ENCODE results near the gene MAP3K10.
A peak's percentile ranks its signal among the peaks of the same experiment; 100 is the strongest.

Gene MAP3K10

DNA sequence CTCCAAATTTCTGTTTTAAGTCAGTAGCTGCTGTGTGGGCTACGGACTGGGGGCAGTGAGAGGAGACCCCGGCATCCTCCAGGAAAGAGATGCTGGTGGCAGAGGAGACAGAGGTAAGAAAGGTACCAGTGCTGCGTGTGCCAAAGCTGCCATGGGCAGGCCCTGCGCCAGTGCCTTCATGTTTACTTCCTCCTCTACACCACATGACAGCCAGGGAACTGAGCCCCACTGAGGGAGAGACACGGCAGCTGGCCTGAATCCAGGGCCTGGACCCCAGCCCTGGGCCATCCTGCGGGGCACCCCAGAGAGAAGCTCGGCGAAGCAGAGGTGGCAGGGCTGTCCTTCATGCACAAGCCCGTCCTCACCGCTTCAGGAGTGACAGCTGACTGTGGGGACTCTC is 58.0 kb downstream of the MAP3K10 start:
- Histone ChIP-seq H2AK5ac (ENCODE audit: low read depth, low read length) (no peak overlapping the region), H3K27me3 (ENCODE audit: control insufficient read depth in 3 of 3, insufficient read depth in 3 of 3, low read depth in 1 of 3, low read length in 3 of 3) (no peaks in the 10 kb centered on the region), H3K4ac (ENCODE audit: low read length) (no peak overlapping the region), H2BK12ac (ENCODE audit: low read length) (no peak overlapping the region), H3K4me3 (ENCODE audit: low read length in 2 of 2) (peak overlapping the region in 1 of 2 donors; percentile 25), H3K4me2 (ENCODE audit: insufficient read depth, low read length, poor library complexity, severe bottlenecking) (no peak overlapping the region), H2BK120ac (ENCODE audit: low read depth, low read length) (no peak overlapping the region), H2BK5ac (ENCODE audit: low read length) (no peak overlapping the region), H3K79me1 (ENCODE audit: low read depth, low read length) (peaks cover 5% of the 10 kb centered on the region), H3K27ac (replicated peaks; ENCODE audit: low read length) (no peak overlapping the region), H3K36me3 (replicated peaks in 1 of 2; ENCODE audit: control insufficient read depth in 2 of 2, insufficient read depth in 2 of 2, low read length in 2 of 2) (peaks cover 3 to 54% of the 10 kb centered on the region in 2 donors), H2BK15ac (ENCODE audit: low read length) (no peak overlapping the region), H3K18ac (ENCODE audit: low read length) (no peak overlapping the region), H3K14ac (ENCODE audit: low read length) (peak overlapping the region; percentile 41), H2AFZ (ENCODE audit: low read length) (no peak overlapping the region), H4K91ac (ENCODE audit: low read depth, low read length, poor library complexity) (no peak overlapping the region), H3K9ac (ENCODE audit: low read depth, low read length, poor library complexity) (no peak overlapping the region), H3K9me3 (replicated peaks in 1 of 2; ENCODE audit: control insufficient read depth in 2 of 2, insufficient read depth in 1 of 2, low read depth in 1 of 2, low read length in 2 of 2) (no peaks in the 10 kb centered on the region), H3K4me1 (ENCODE audit: control insufficient read depth in 2 of 2, insufficient read depth in 1 of 2, low read depth in 1 of 2, low read length in 2 of 2) (peaks cover 2 to 7% of the 10 kb centered on the region in 2 donors), H3K23ac (ENCODE audit: low read depth, low read length, poor library complexity) (no peak overlapping the region), H4K8ac (ENCODE audit: low read depth, low read length) (no peak overlapping the region)
- no CpG with 5 or more reads among the region's 10 CpGs for WGBS, 2 donors (ENCODE audit: extremely low coverage in 2 of 2, insufficient read length in 2 of 2, insufficient replicate concordance in 1 of 2)
- DNase-seq (ENCODE audit: low spot score) = no peak

GRCh38 chr19:40249781-40250180 is 58.6 kb downstream of the MAP3K10 start:
- no peak overlapping the region for H3K27ac ChIP-seq (replicated peaks; ENCODE audit: low read length)

DNA sequence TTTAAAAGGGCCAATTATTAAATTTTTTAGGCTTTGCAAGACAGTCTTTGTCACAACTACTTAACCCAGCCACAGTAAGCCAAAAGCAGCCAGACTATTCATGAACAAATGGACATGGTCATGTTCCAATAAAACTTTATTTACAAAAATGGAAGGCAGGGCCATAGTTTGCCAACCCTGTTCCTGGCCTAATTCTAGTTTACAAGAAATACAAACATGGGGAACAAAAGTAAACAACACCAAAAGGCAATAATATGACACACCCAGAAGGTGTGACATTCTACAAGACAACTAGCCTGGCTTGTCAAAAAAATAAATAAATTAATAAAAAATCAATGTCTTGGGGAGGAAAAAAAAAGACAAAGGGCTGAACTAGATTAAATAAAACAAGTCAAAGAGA is 60.0 kb downstream of the MAP3K10 start:
- no peak overlapping the region for H4K8ac ChIP-seq (ENCODE audit: low read depth, low read length)
- H4K91ac ChIP-seq (ENCODE audit: low read depth, low read length, poor library complexity) = no peak overlapping the region
- no peak overlapping the region for H3K14ac ChIP-seq (ENCODE audit: low read length)
- no peak overlapping the region for H3K23ac ChIP-seq (ENCODE audit: low read depth, low read length, poor library complexity)
- H2BK5ac ChIP-seq (ENCODE audit: low read length) = no peak overlapping the region
- no peak overlapping the region for H3K27ac ChIP-seq (replicated peaks; ENCODE audit: low read length)
- no peak overlapping the region for H2AFZ ChIP-seq (ENCODE audit: low read length)
- H2AK5ac ChIP-seq (ENCODE audit: low read depth, low read length) = no peak overlapping the region
- H2BK15ac ChIP-seq (ENCODE audit: low read length) = no peak overlapping the region
- DNase-seq (ENCODE audit: low spot score) = no peak
- H3K4me2 ChIP-seq (ENCODE audit: insufficient read depth, low read length, poor library complexity, severe bottlenecking) = no peak overlapping the region
- no peak overlapping the region for H3K18ac ChIP-seq (ENCODE audit: low read length)
- H3K4me1 ChIP-seq (ENCODE audit: control insufficient read depth in 2 of 2, insufficient read depth in 1 of 2, low read depth in 1 of 2, low read length in 2 of 2) = no peaks in the 10 kb centered on the region
- no peak overlapping the region for H3K4me3 ChIP-seq (ENCODE audit: low read length in 2 of 2)
- H2BK12ac ChIP-seq (ENCODE audit: low read length) = no peak overlapping the region
- H3K27me3 ChIP-seq (ENCODE audit: control insufficient read depth in 3 of 3, insufficient read depth in 3 of 3, low read depth in 1 of 3, low read length in 3 of 3) = no peaks in the 10 kb centered on the region
- no peak overlapping the region for H3K4ac ChIP-seq (ENCODE audit: low read length)
- no peak overlapping the region for H3K9ac ChIP-seq (ENCODE audit: low read depth, low read length, poor library complexity)
- H3K79me1 ChIP-seq (ENCODE audit: low read depth, low read length) = peaks cover 5% of the 10 kb centered on the region
- peaks cover 16 to 75% of the 10 kb centered on the region in 2 donors for H3K36me3 ChIP-seq (replicated peaks in 1 of 2; ENCODE audit: control insufficient read depth in 2 of 2, insufficient read depth in 2 of 2, low read length in 2 of 2)
- H3K9me3 ChIP-seq (replicated peaks in 1 of 2; ENCODE audit: control insufficient read depth in 2 of 2, insufficient read depth in 1 of 2, low read depth in 1 of 2, low read length in 2 of 2) = no peaks in the 10 kb centered on the region
- H2BK120ac ChIP-seq (ENCODE audit: low read depth, low read length) = no peak overlapping the region

More at GRCh38 chr19:40249781-40250180, 58.6 kb downstream of the MAP3K10 start:
- peaks cover 5% of the 10 kb centered on the region for H3K79me1 ChIP-seq (ENCODE audit: low read depth, low read length)
- no peak overlapping the region for H3K18ac ChIP-seq (ENCODE audit: low read length)
- H2BK120ac ChIP-seq (ENCODE audit: low read depth, low read length) = no peak overlapping the region
- H2AFZ ChIP-seq (ENCODE audit: low read length) = no peak overlapping the region
- DNase-seq (ENCODE audit: low spot score) = no peak
- H4K8ac ChIP-seq (ENCODE audit: low read depth, low read length) = no peak overlapping the region
- no peaks in the 10 kb centered on the region for H3K9me3 ChIP-seq (replicated peaks in 1 of 2; ENCODE audit: control insufficient read depth in 2 of 2, insufficient read depth in 1 of 2, low read depth in 1 of 2, low read length in 2 of 2)
- no peak overlapping the region for H2BK12ac ChIP-seq (ENCODE audit: low read length)
- H3K4me2 ChIP-seq (ENCODE audit: insufficient read depth, low read length, poor library complexity, severe bottlenecking) = no peak overlapping the region
- peaks cover under 1 to 5% of the 10 kb centered on the region in 2 donors for H3K4me1 ChIP-seq (ENCODE audit: control insufficient read depth in 2 of 2, insufficient read depth in 1 of 2, low read depth in 1 of 2, low read length in 2 of 2)
- no peak overlapping the region for H2BK5ac ChIP-seq (ENCODE audit: low read length)
- H3K9ac ChIP-seq (ENCODE audit: low read depth, low read length, poor library complexity) = no peak overlapping the region
- H3K14ac ChIP-seq (ENCODE audit: low read length) = no peak overlapping the region
- no peak overlapping the region for H3K4ac ChIP-seq (ENCODE audit: low read length)
- no peak overlapping the region for H2AK5ac ChIP-seq (ENCODE audit: low read depth, low read length)
- no CpG with 5 or more reads among the region's 11 CpGs for WGBS, 2 donors (ENCODE audit: extremely low coverage in 2 of 2, insufficient read length in 2 of 2, insufficient replicate concordance in 1 of 2)
- no peaks in the 10 kb centered on the region for H3K27me3 ChIP-seq (ENCODE audit: control insufficient read depth in 3 of 3, insufficient read depth in 3 of 3, low read depth in 1 of 3, low read length in 3 of 3)
- H3K4me3 ChIP-seq (ENCODE audit: low read length in 2 of 2) = no peak overlapping the region
- no peak overlapping the region for H4K91ac ChIP-seq (ENCODE audit: low read depth, low read length, poor library complexity)
- H3K36me3 ChIP-seq (replicated peaks in 1 of 2; ENCODE audit: control insufficient read depth in 2 of 2, insufficient read depth in 2 of 2, low read length in 2 of 2) = peaks cover 4 to 60% of the 10 kb centered on the region in 2 donors
- no peak overlapping the region for H3K23ac ChIP-seq (ENCODE audit: low read depth, low read length, poor library complexity)
- H2BK15ac ChIP-seq (ENCODE audit: low read length) = no peak overlapping the region

GRCh38 chr19:40251991-40252390 is 60.8 kb downstream of the MAP3K10 start:
- H2AK5ac ChIP-seq (ENCODE audit: low read depth, low read length) = no peak overlapping the region
- no peak overlapping the region for H2BK12ac ChIP-seq (ENCODE audit: low read length)
- no CpG with 5 or more reads among the region's 4 CpGs for WGBS, 2 donors (ENCODE audit: extremely low coverage in 2 of 2, insufficient read length in 2 of 2, insufficient replicate concordance in 1 of 2)
- H3K18ac ChIP-seq (ENCODE audit: low read length) = no peak overlapping the region
- peak overlapping the region; percentile 22 for H3K9ac ChIP-seq (ENCODE audit: low read depth, low read length, poor library complexity)
- no peak overlapping the region for H3K14ac ChIP-seq (ENCODE audit: low read length)
- no peaks in the 10 kb centered on the region for H3K27me3 ChIP-seq (ENCODE audit: control insufficient read depth in 3 of 3, insufficient read depth in 3 of 3, low read depth in 1 of 3, low read length in 3 of 3)
- no peak overlapping the region for H3K4ac ChIP-seq (ENCODE audit: low read length)
- H3K4me3 ChIP-seq (ENCODE audit: low read length in 2 of 2) = no peak overlapping the region
- H2AFZ ChIP-seq (ENCODE audit: low read length) = no peak overlapping the region
- no peak for DNase-seq (ENCODE audit: low spot score)
- H2BK5ac ChIP-seq (ENCODE audit: low read length) = no peak overlapping the region
- no peak overlapping the region for H3K4me2 ChIP-seq (ENCODE audit: insufficient read depth, low read length, poor library complexity, severe bottlenecking)
- no peak overlapping the region for H2BK120ac ChIP-seq (ENCODE audit: low read depth, low read length)
- no peak overlapping the region for H4K91ac ChIP-seq (ENCODE audit: low read depth, low read length, poor library complexity)
- no peak overlapping the region for H3K23ac ChIP-seq (ENCODE audit: low read depth, low read length, poor library complexity)
- H3K4me1 ChIP-seq (ENCODE audit: control insufficient read depth in 2 of 2, insufficient read depth in 1 of 2, low read depth in 1 of 2, low read length in 2 of 2) = no peaks in the 10 kb centered on the region
- H4K8ac ChIP-seq (ENCODE audit: low read depth, low read length) = no peak overlapping the region
- H3K27ac ChIP-seq (replicated peaks; ENCODE audit: low read length) = no peak overlapping the region
- peaks cover 7% of the 10 kb centered on the region for H3K79me1 ChIP-seq (ENCODE audit: low read depth, low read length)
- no peak overlapping the region for H2BK15ac ChIP-seq (ENCODE audit: low read length)
- H3K36me3 ChIP-seq (replicated peaks in 1 of 2; ENCODE audit: control insufficient read depth in 2 of 2, insufficient read depth in 2 of 2, low read length in 2 of 2) = peaks cover 23 to 82% of the 10 kb centered on the region in 2 donors
- no peaks in the 10 kb centered on the region for H3K9me3 ChIP-seq (replicated peaks in 1 of 2; ENCODE audit: control insufficient read depth in 2 of 2, insufficient read depth in 1 of 2, low read depth in 1 of 2, low read length in 2 of 2)
